Measurements from ENCODE around the gene TOLLIP. TPM values are rescaled to one million over a fixed set of nuclear protein-coding genes. Genes with fewer than 3 reads are reported as not detected.
"Not testable (repeated sequence)": the region's sequence is repeated elsewhere in the genome, so short reads cannot be mapped to it uniquely, and the experiment has no call there.

TOLLIP gene
- total and polyA plus RNA-seq, 7 experiments from 2014 or later, result 20.9 to 63.8 (median 46.7) TPM

- no peak overlapping the region for H3K27ac ChIP-seq (ENCODE audit: low read depth, low read length)
- H3K4me3 Mint-ChIP-seq, result peak overlapping the region in 2 of 10 donors; percentile 41 to 64
- peak in 2 of 9 donors; percentile 63 to 71 for DNase-seq
- ChIA-PET POLR2A (no interaction called here), CTCF (no interaction called here)
- intact Hi-C loops (cut with micrococcal nuclease), result loop anchor here in 1 of 2 donors (10.0 kb wide), 1 partner anchor 63 kb away; no protein-coding TSS in a partner anchor
- no peak for ATAC-seq
- H3K4me3 ChIP-seq (ENCODE audit: low read length), result no peak overlapping the region
- no peaks in the 10 kb centered on the region for H3K27me3 ChIP-seq (ENCODE audit: control insufficient read depth in 2 of 2, insufficient read depth in 2 of 2, low read length in 2 of 2)
- H3K36me3 ChIP-seq (ENCODE audit: control insufficient read depth in 2 of 3, insufficient read depth in 3 of 3, low read length in 3 of 3), result no peaks in the 10 kb centered on the region
- peak overlapping the region in 2 of 9 donors; percentile 68 to 71 for H3K27ac Mint-ChIP-seq
- peaks cover 0 to 36% (median 9%) of the 10 kb centered on the region in 7 donors for H3K4me1 Mint-ChIP-seq
- H3K9me3 Mint-ChIP-seq, result peaks cover 0 to 8% (median 3%) of the 10 kb centered on the region in 11 donors
- H3K4me1 ChIP-seq (ENCODE audit: control insufficient read depth in 2 of 2, insufficient read depth in 2 of 2, low read length in 2 of 2), result peaks cover 7 to 9% of the 10 kb centered on the region in 2 donors
- H3K27me3 Mint-ChIP-seq, result no peaks in the 10 kb centered on the region
- H3K9me3 ChIP-seq (ENCODE audit: control insufficient read depth in 2 of 3, low read length in 3 of 3), result no peaks in the 10 kb centered on the region
- peaks cover 0 to 5% (median 4%) of the 10 kb centered on the region in 5 donors for H3K36me3 Mint-ChIP-seq
Measured at GRCh38 chr11:1267441-1268100, 41.9 kb downstream of the TOLLIP start.

GRCh38 chr11:1266976-1267375, 42.5 kb downstream of the TOLLIP start:
- H3K27me3 Mint-ChIP-seq; H3K9me3 Mint-ChIP-seq; ATAC-seq; H3K27me3 ChIP-seq (ENCODE audit: control insufficient read depth in 2 of 2, insufficient read depth in 2 of 2, low read length in 2 of 2); H3K4me3 ChIP-seq (ENCODE audit: low read length); H3K27ac ChIP-seq (ENCODE audit: low read depth, low read length); CTCF ChIA-PET; DNase-seq; H3K36me3 Mint-ChIP-seq; H3K36me3 ChIP-seq (ENCODE audit: control insufficient read depth in 2 of 3, insufficient read depth in 3 of 3, low read length in 3 of 3); H3K9me3 ChIP-seq (ENCODE audit: control insufficient read depth in 2 of 3, low read length in 3 of 3); POLR2A ChIA-PET: not testable (repeated sequence)
- Mint-ChIP-seq H3K27ac (peak overlapping the region in 3 of 9 donors; percentile 2 to 71 (median 68)), H3K4me3 (peak overlapping the region in 1 of 10 donors; percentile 41), H3K4me1 (peaks cover 0 to 42% (median 12%) of the 10 kb centered on the region in 7 donors)
- intact Hi-C loops (cut with micrococcal nuclease), result loop anchor here in 1 of 2 donors (10.0 kb wide), 1 partner anchor 62 kb away; no protein-coding TSS in a partner anchor
- peaks cover 10 to 12% of the 10 kb centered on the region in 2 donors for H3K4me1 ChIP-seq (ENCODE audit: control insufficient read depth in 2 of 2, insufficient read depth in 2 of 2, low read length in 2 of 2)

DNA sequence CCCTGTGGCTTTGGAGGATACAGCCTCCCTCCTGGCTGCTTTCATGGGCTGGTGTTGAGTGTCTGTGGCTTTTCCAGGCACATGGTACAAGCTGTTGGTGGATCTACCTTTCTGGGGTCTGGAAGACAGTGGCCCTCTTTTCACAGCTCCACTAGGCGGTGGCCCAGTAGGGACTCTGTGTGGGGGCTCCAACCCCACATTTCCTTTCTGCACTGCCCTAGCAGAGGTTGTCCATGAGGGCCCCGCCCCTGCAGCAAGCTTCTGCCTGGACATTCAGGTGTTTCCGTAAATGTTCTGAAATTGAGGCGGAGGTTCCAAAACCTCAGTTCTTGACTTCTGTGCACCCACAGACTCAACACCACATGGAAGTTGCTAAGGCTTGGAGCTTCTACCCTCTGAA, 44.0 kb downstream of the TOLLIP start:
- H3K27ac ChIP-seq (ENCODE audit: low read depth, low read length); H3K4me3 Mint-ChIP-seq; H3K9me3 Mint-ChIP-seq; ATAC-seq; H3K36me3 ChIP-seq (ENCODE audit: control insufficient read depth in 2 of 3, insufficient read depth in 3 of 3, low read length in 3 of 3); H3K36me3 Mint-ChIP-seq; H3K27me3 Mint-ChIP-seq; POLR2A ChIA-PET; H3K4me3 ChIP-seq (ENCODE audit: low read length); H3K9me3 ChIP-seq (ENCODE audit: control insufficient read depth in 2 of 3, low read length in 3 of 3); H3K27me3 ChIP-seq (ENCODE audit: control insufficient read depth in 2 of 2, insufficient read depth in 2 of 2, low read length in 2 of 2); CTCF ChIA-PET; DNase-seq: not testable (repeated sequence)
- intact Hi-C loops (cut with micrococcal nuclease), result loop anchor here (2.0 to 10.0 kb wide), 2 partner anchors 61 to 311 kb away; no protein-coding TSS in a partner anchor
- H3K4me1 ChIP-seq (ENCODE audit: control insufficient read depth in 2 of 2, insufficient read depth in 2 of 2, low read length in 2 of 2), result peaks cover 13 to 15% of the 10 kb centered on the region in 2 donors
- Mint-ChIP-seq H3K4me1 (peaks cover 0 to 44% (median 12%) of the 10 kb centered on the region in 7 donors), H3K27ac (peak overlapping the region in 1 of 9 donors; percentile 30)

GRCh38 chr11:1264444-1264843, 45.0 kb downstream of the TOLLIP start:
- H3K9me3 ChIP-seq (ENCODE audit: control insufficient read depth in 2 of 3, low read length in 3 of 3); H3K27me3 ChIP-seq (ENCODE audit: control insufficient read depth in 2 of 2, insufficient read depth in 2 of 2, low read length in 2 of 2); H3K9me3 Mint-ChIP-seq; CTCF ChIA-PET; H3K36me3 Mint-ChIP-seq; H3K4me3 ChIP-seq (ENCODE audit: low read length); H3K36me3 ChIP-seq (ENCODE audit: control insufficient read depth in 2 of 3, insufficient read depth in 3 of 3, low read length in 3 of 3); H3K27ac ChIP-seq (ENCODE audit: low read depth, low read length); POLR2A ChIA-PET; H3K27me3 Mint-ChIP-seq: not testable (repeated sequence)
- ATAC-seq (peak; percentile 42), DNase-seq (peak in 6 of 9 donors; percentile 23 to 54 (median 37))
- Mint-ChIP-seq H3K27ac (peak overlapping the region in 7 of 9 donors; percentile 34 to 77 (median 41)), H3K4me1 (peaks cover 0 to 44% (median 12%) of the 10 kb centered on the region in 7 donors), H3K4me3 (peak overlapping the region in 4 of 10 donors; percentile 3 to 43 (median 17))
- intact Hi-C loops (cut with micrococcal nuclease), result loop anchor here (1.0 to 10.0 kb wide), 7 partner anchors 60 to 757 kb away; partner anchors contain the start of gene RNH1 (in 1 of the 2)
- peaks cover 13 to 15% of the 10 kb centered on the region in 2 donors for H3K4me1 ChIP-seq (ENCODE audit: control insufficient read depth in 2 of 2, insufficient read depth in 2 of 2, low read length in 2 of 2)

GRCh38 chr11:1263010-1263409, 46.4 kb downstream of the TOLLIP start:
- H3K27me3 Mint-ChIP-seq, result no peaks in the 10 kb centered on the region
- intact Hi-C loops (cut with micrococcal nuclease), result loop anchor here (5.0 to 10.0 kb wide), 4 partner anchors 58 to 756 kb away; partner anchors contain the start of gene RNH1 (in 1 of the 2)
- peak overlapping the region; percentile 78 to 95 (median 91) for H3K27ac Mint-ChIP-seq
- H3K9me3 ChIP-seq (ENCODE audit: control insufficient read depth in 2 of 3, low read length in 3 of 3), result no peaks in the 10 kb centered on the region
- H3K4me1 ChIP-seq (ENCODE audit: control insufficient read depth in 2 of 2, insufficient read depth in 2 of 2, low read length in 2 of 2), result peaks cover 13 to 15% of the 10 kb centered on the region in 2 donors
- CTCF ChIA-PET, result interaction anchor here (0.6 to 1.7 kb wide), 3 partner anchors 60 to 930 kb away, joined by 3 to 4 read pairs (median 3); no protein-coding TSS in a partner anchor
- H3K36me3 Mint-ChIP-seq, result peaks cover 0 to 5% (median 4%) of the 10 kb centered on the region in 5 donors
- H3K9me3 Mint-ChIP-seq, result peaks cover 0 to 8% (median 3%) of the 10 kb centered on the region in 11 donors
- peak overlapping the region; percentile 89 for H3K27ac ChIP-seq (ENCODE audit: low read depth, low read length)
- H3K4me3 Mint-ChIP-seq, result peak overlapping the region; percentile 74 to 90 (median 85)
- H3K4me1 Mint-ChIP-seq, result peaks cover 0 to 39% (median 12%) of the 10 kb centered on the region in 7 donors
- no peaks in the 10 kb centered on the region for H3K36me3 ChIP-seq (ENCODE audit: control insufficient read depth in 2 of 3, insufficient read depth in 3 of 3, low read length in 3 of 3)
- DNase-seq, result peak in 2 of 9 donors; percentile 7 to 31
- H3K27me3 ChIP-seq (ENCODE audit: control insufficient read depth in 2 of 2, insufficient read depth in 2 of 2, low read length in 2 of 2), result no peaks in the 10 kb centered on the region
- peak; percentile 46 for ATAC-seq
- peak overlapping the region; percentile 77 for H3K4me3 ChIP-seq (ENCODE audit: low read length)
- POLR2A ChIA-PET, result interaction anchor here (0.8 to 2.3 kb wide), 5 partner anchors 8 to 311 kb away, joined by 3 to 13 read pairs (median 4); partner anchors contain the start of genes BRSK2 and TOLLIP

DNA sequence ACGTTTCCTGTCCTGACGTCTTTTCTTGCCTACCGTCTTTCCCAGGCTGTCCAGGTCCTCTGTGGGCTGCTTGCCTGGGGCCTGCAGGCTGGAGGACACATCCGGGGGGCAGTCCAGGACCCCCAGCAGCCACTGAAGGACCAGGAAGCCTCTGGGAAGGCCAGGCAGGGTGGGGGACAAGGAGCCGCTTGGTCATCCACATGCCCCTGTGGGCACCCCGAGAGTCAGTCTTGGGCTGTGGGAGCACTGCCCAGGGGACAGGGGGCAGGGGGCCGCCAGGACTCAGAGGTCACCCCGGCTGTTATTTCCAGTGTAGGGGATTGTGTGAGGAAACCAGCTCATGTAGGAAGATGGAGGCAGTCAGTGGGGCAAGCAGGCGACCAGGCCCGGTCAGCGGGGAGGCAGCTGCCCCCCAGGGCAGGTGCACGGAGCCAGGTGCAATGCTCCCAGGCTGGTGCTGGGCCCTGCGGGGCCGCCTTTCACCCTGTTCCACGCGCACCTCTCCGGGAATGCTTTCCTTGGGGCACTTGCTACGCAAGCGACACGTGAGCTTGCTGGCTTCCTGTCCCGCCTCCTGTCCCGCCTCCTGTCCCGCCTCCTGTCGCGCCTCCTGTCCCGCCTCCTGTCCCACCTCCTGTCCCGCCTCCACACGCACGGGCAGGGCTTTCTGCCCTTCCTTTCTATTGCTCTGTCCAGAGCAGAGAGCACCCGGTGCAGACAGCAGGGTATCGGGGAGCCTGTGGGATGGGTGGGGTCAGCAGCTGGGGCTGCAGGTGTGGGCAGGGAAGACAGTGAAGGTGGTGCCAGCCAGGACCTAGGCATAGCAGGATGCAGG, 47.0 kb downstream of the TOLLIP start:
- H3K27ac Mint-ChIP-seq, result peak overlapping the region; percentile 78 to 95 (median 91)

More for the DNA sequence above, 47.0 kb downstream of the TOLLIP start:
- ATAC-seq, result peak; percentile 93
- H3K36me3 ChIP-seq (ENCODE audit: control insufficient read depth in 2 of 3, insufficient read depth in 3 of 3, low read length in 3 of 3), result no peaks in the 10 kb centered on the region
- intact Hi-C loops (cut with micrococcal nuclease), result loop anchor here (1.0 to 10.0 kb wide), 8 partner anchors 47 to 755 kb away; partner anchors contain the start of genes TOLLIP (in 2 of the 2), BRSK2 (in 1 of the 2) and RNH1 (in 1 of the 2)
- CTCF ChIA-PET, result interaction anchor here (0.6 to 1.7 kb wide), 4 partner anchors 60 to 930 kb away, joined by 3 to 4 read pairs (median 3); no protein-coding TSS in a partner anchor
- no peaks in the 10 kb centered on the region for H3K27me3 ChIP-seq (ENCODE audit: control insufficient read depth in 2 of 2, insufficient read depth in 2 of 2, low read length in 2 of 2)
- H3K9me3 ChIP-seq (ENCODE audit: control insufficient read depth in 2 of 3, low read length in 3 of 3), result no peaks in the 10 kb centered on the region
- Mint-ChIP-seq H3K36me3 (peaks cover 0 to 5% (median 4%) of the 10 kb centered on the region in 5 donors), H3K9me3 (peaks cover 0 to 8% (median 3%) of the 10 kb centered on the region in 11 donors), H3K27me3 (no peaks in the 10 kb centered on the region), H3K4me3 (peak overlapping the region; percentile 74 to 90 (median 85)), H3K4me1 (peaks cover 0 to 34% (median 12%) of the 10 kb centered on the region in 7 donors)
- peak; percentile 72 to 91 (median 84) for DNase-seq
- peak overlapping the region; percentile 89 for H3K27ac ChIP-seq (ENCODE audit: low read depth, low read length)
- peak overlapping the region; percentile 77 for H3K4me3 ChIP-seq (ENCODE audit: low read length)
- POLR2A ChIA-PET, result interaction anchor here (0.6 to 2.3 kb wide), 7 partner anchors 9 to 1705 kb away, joined by 3 to 13 read pairs (median 4); partner anchors contain the start of genes BRSK2 and TOLLIP
- H3K4me1 ChIP-seq (ENCODE audit: control insufficient read depth in 2 of 2, insufficient read depth in 2 of 2, low read length in 2 of 2), result peaks cover 13 to 15% of the 10 kb centered on the region in 2 donors
